ENCODE results near the gene CREBBP. TPM values are rescaled to one million over a fixed set of nuclear protein-coding genes. Genes with fewer than 3 reads are reported as not detected.

CREBBP gene
- total and polyA plus RNA-seq, 9 of the 15 experiments (the other 6 are each of a cell fraction or from before 2014, with no cell fraction given): 0.70 to 24.8 (median 5.6) TPM

- Histone ChIP-seq H3K9me3 (replicated peaks; ENCODE audit: control insufficient read depth, insufficient read depth, low read depth, low read length) (no peaks in the 10 kb centered on the region), H3K9ac (ENCODE audit: insufficient read depth in 1 of 2, low read depth in 2 of 2, low read length in 2 of 2) (no peak overlapping the region), H3K9me1 (ENCODE audit: control insufficient read depth, insufficient read depth, low read length) (peaks cover 3% of the 10 kb centered on the region), H3K27me3 (ENCODE audit: control insufficient read depth in 2 of 2, insufficient read depth in 2 of 2, low read length in 2 of 2) (no peaks in the 10 kb centered on the region), H4K20me1 (replicated peaks; ENCODE audit: control insufficient read depth, insufficient read depth, low read length) (no peaks in the 10 kb centered on the region; the same call in 1 of the 2 replicates), H3K4me3 (no peak overlapping the region), H2AFZ (ENCODE audit: low read depth, low read length) (no peak overlapping the region), H3K27ac (ENCODE audit: extremely low read depth, low read depth, low read length) (no peak overlapping the region), H3K4me2 (ENCODE audit: insufficient read depth, low read length) (no peak overlapping the region), H3K36me3 (ENCODE audit: control insufficient read depth, insufficient read depth, low read length) (peaks cover 76% of the 10 kb centered on the region; the same call in 2 of the 3 replicates), H3K79me2 (ENCODE audit: control insufficient read depth, insufficient read depth, low read length) (no peaks in the 10 kb centered on the region), H3K4me1 (replicated peaks in 1 of 2; ENCODE audit: control insufficient read depth in 2 of 2, insufficient read depth in 2 of 2, low read length in 2 of 2) (peaks cover 0 to 12% of the 10 kb centered on the region in 2 experiments; a peak in 1 of 5 replicates)
- in situ Hi-C loops (cut with MboI) (no loop called here), intact Hi-C loops (cut with micrococcal nuclease) (no loop called here)
- DNase-seq (ENCODE audit: extremely low read depth in 1 of 4, low spot score in 3 of 4): no peak
- no peak for ATAC-seq
- no peak for FAIRE-seq
- POLR2A ChIA-PET: no interaction called here
- no TSS peak for BruUV-seq (replicated peaks)
- CTCF ChIA-PET (ENCODE audit: low intra/inter-chr PET ratio): interaction anchor here (0.5 kb wide), 1 partner anchor 224 kb away, joined by 3 read pairs; no protein-coding TSS in a partner anchor
- TF ChIP-seq RBM22 (IDR thresholded peaks at IDR 0.05; ENCODE audit: low read depth, low read length, poor library complexity, severe bottlenecking) (peak; percentile 27), POLR2G (IDR thresholded peaks at IDR 0.05; ENCODE audit: low read depth, low read length) (0 out of 2 replicates have a peak, but pooled peaks have one; percentile 30), ZBTB33 (CRISPR knock-in tag; IDR thresholded peaks at IDR 0.05) (no peak)
- WGBS (ENCODE audit: insufficient coverage, low coverage, missing lambda C conversion rate): 88% methylated on average over 22 of the region's 34 CpGs
Observed at GRCh38 chr16:3731126-3731935, 149.2 kb downstream of the CREBBP start.

All from K562 (cell line).